ENCODE results near the gene SLC26A5.

GRCh38 chr7:103346396-103346795 lies 99.6 kb downstream of the SLC26A5 start:
- TF ChIP-seq, protein P1, sequence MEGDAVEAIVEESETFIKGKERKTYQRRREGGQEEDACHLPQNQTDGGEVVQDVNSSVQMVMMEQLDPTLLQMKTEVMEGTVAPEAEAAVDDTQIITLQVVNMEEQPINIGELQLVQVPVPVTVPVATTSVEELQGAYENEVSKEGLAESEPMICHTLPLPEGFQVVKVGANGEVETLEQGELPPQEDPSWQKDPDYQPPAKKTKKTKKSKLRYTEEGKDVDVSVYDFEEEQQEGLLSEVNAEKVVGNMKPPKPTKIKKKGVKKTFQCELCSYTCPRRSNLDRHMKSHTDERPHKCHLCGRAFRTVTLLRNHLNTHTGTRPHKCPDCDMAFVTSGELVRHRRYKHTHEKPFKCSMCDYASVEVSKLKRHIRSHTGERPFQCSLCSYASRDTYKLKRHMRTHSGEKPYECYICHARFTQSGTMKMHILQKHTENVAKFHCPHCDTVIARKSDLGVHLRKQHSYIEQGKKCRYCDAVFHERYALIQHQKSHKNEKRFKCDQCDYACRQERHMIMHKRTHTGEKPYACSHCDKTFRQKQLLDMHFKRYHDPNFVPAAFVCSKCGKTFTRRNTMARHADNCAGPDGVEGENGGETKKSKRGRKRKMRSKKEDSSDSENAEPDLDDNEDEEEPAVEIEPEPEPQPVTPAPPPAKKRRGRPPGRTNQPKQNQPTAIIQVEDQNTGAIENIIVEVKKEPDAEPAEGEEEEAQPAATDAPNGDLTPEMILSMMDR (IDR thresholded peaks at IDR 0.05; ENCODE audit: borderline replicate concordance, extremely low read depth, low read length, poor library complexity, severe bottlenecking), result no peak
- no peak for TF ChIP-seq EZH2 (IDR thresholded peaks at IDR 0.05; ENCODE audit: borderline replicate concordance, low read depth, low read length, severe bottlenecking)

All from DND-41 (cell line).